GM13977 (cell line): ENCODE data around the gene RRBP1.

Source experiments
- DNase-seq: peaks from one replicate; pipeline ENCODE4 v3.0.0; 2012; ENCODE audit warnings: low spot score
- in situ Hi-C: fragments of 300-500 bp; cut with MboI; formaldehyde crosslinking; loops from one replicate; pipeline ENCODE4 v1.12.0; 2022; ENCODE audit warnings: low sequenced_read_pairs, low pct_unique_long_range_greater_than_20kb, mixed read lengths, inconsistent platforms; ENCODE audit not compliant: unreplicated experiment
- TF ChIP-seq, protein P1 (sequence below): IDR thresholded peaks from 2 replicates; pipeline ENCODE4 v1.5.1; 2012; ENCODE audit warnings: mild to moderate bottlenecking, control low read depth; ENCODE audit not compliant: insufficient read depth; ENCODE audit errors: extremely low read depth, missing control alignments

The RRBP1 gene

GRCh38 chr20:17570347-17571152, 111.5 kb downstream of the RRBP1 start:
- in situ Hi-C loops, result no loop called here
- peak; percentile 53 for DNase-seq

DNA sequence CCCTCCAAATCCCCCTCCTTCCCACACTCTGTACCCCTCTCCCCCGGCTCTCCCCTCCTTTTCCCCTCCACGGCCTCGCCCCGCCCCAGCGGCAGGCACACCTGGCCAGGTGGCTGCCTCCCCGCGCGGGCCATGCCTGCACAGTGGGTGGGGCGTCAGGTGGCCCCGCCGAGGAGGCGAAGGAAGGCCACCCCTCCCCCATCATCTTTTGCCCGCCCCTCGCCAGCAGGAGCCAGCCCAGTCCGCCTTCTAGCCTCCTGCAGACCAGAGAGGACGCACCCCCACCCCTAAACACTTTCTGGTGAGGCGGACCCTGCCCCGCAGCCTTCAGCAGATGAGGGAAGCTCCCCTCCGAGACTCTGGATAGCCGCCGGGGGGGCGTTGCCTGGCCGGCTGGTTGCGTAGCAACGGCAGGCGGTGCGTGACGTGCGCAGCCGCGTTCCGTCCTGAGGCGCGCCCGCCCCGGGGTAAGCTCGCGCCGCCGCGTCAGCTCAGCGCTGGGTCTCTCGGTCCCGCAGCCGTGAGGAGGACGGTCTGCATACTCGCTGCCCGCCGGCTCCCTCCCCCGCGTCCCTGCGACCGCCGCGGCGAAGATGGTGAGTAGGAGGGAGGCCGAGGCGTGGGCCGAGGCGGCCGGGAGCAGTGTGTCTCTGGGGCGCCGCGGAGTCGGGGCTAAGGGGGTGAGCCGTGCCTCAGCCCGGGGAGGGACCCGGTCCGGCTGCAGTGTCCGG, 112.3 kb downstream of the RRBP1 start, which contains the start of gene DSTN:
Gene DSTN, plus strand, starts transcription at position 460 of the 731 bp plus-strand sequence. Its CDS starts 134 bp downstream, at position 594.
- TF ChIP-seq, protein P1, sequence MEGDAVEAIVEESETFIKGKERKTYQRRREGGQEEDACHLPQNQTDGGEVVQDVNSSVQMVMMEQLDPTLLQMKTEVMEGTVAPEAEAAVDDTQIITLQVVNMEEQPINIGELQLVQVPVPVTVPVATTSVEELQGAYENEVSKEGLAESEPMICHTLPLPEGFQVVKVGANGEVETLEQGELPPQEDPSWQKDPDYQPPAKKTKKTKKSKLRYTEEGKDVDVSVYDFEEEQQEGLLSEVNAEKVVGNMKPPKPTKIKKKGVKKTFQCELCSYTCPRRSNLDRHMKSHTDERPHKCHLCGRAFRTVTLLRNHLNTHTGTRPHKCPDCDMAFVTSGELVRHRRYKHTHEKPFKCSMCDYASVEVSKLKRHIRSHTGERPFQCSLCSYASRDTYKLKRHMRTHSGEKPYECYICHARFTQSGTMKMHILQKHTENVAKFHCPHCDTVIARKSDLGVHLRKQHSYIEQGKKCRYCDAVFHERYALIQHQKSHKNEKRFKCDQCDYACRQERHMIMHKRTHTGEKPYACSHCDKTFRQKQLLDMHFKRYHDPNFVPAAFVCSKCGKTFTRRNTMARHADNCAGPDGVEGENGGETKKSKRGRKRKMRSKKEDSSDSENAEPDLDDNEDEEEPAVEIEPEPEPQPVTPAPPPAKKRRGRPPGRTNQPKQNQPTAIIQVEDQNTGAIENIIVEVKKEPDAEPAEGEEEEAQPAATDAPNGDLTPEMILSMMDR, result no peak
- in situ Hi-C loops, result no loop called here
- peak; percentile 97 for DNase-seq

More at GRCh38 chr20:17570347-17571152, 111.5 kb downstream of the RRBP1 start:
- TF ChIP-seq, protein P1, result peak; percentile 14

DNA sequence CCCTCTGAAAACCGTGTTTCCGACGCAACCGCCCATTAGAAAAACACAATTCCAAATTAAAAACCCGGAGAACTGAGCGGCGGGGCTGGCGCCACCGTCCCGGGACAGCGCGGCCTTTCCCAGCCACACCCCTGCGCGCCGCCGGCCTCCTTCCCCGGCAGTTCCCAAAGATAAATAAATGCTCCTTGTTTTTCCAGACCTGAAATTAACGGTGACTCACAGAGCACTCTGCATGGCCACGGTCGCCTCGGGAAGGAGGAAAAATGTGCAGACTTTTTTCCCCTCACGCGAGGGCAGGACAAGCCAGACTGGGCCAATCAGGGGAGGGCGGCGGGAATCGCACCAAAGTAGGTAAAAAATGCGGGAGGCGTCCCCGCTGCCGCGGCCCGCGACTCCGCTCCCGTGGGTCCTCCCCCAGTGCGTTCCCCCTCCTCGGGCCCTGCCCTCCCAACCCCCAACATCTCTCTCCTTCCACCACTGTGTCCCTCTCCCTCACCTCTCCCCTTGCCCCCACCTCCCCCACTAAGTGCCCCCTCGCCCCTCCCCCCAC, 113.0 kb downstream of the RRBP1 start:
- in situ Hi-C loops, result no loop called here
- TF ChIP-seq, protein P1, result no peak
- peak; percentile 42 for DNase-seq

DNA sequence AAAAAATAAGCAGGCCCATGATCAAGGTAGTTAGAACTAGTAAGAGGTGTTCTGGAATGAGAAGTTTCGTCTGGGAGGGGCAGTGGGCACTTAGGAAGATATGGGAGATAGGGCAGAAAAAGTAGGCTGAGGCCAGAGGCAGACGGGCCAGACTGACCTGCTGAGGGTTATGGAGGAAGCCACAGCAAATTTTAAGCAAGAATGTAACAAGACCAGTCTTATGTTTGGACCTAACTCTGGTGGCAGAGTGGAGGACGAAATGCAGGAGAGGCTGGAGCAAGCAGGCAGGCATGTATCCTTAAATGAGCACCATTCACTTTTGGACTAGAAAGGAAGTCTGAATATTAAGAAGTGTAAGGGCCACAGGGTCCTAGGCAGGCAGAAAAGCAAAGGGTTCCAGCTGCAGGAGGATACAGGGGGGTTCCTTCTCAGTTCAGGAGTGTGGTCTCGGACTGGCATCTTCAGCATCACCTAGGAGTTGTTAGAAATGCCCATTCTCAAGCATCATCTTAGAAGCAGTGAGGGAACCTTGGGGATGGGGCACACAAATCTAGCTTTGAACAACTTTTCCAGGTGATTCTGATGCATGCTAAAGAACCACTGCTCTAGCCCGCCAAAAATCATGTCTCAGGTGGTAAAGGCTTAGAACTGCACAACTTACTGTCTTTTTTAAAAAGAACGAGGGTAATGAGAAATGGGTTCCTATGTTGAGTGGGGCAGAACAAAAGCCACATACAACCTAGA, 113.8 kb downstream of the RRBP1 start:
- in situ Hi-C loops, result no loop called here
- no peak for DNase-seq
- TF ChIP-seq, protein P1, result no peak

GRCh38 chr20:17566345-17566744, 115.7 kb downstream of the RRBP1 start:
- in situ Hi-C loops, result no loop called here
- TF ChIP-seq, protein P1, result no peak
- no peak for DNase-seq
